HG02678 (cell line): ENCODE data around the gene ACSM5.

Source experiments
- ATAC-seq: cut with Tn5 transposase; IDR thresholded peaks from one replicate; pipeline ENCODE4 v1.9.1; 2021; ENCODE audit warnings: mild to moderate bottlenecking, moderate library complexity; ENCODE audit not compliant: unreplicated experiment

The ACSM5 gene

GRCh38 chr16:20409398-20410120 is at the start of gene ACSM5:
Gene ACSM5, plus strand, starts transcription at chr16:20409534. Its CDS starts 1,951 bp downstream, at chr16:20411485.
- ATAC-seq, result no peak

- ATAC-seq, result no peak
These were observed 49.3 kb upstream of the ACSM5 start for GRCh38 chr16:20359997-20360396.

GRCh38 chr16:20363191-20363590 is 46.1 kb upstream of the ACSM5 start:
- no peak for ATAC-seq

GRCh38 chr16:20364051-20364450 is 45.3 kb upstream of the ACSM5 start:
- no peak for ATAC-seq

DNA sequence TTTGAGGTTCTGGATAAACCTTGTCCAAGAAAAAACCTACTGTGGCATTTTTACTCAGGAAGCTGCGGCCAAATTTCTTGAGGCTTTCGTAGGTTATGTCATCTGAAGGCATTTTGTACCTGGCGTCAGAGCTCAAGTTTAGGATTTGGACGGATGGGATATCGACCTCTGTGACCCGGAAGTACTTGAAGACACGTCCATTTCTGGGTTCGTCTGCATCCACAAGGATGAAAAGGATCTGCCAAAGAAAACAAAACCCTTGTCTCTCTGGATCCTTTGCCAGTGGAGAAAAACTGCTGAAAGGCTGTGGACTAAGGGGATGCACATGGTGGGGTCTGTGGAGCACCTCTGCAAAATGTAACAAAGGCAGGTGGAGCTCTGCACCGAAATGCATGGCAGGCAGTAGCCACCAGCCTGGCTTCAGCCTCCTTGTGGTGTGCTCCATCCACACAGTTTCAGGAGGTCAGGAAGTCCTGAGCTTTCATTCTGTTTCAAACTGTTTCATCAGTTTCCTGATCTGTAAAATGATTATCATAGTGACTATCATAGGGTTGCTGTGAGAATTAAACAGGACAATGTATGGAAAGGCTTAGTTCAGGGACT is 39.8 kb upstream of the ACSM5 start:
- no peak for ATAC-seq

- ATAC-seq, result no peak
These were observed 36.6 kb upstream of the ACSM5 start for GRCh38 chr16:20372701-20373100.

DNA sequence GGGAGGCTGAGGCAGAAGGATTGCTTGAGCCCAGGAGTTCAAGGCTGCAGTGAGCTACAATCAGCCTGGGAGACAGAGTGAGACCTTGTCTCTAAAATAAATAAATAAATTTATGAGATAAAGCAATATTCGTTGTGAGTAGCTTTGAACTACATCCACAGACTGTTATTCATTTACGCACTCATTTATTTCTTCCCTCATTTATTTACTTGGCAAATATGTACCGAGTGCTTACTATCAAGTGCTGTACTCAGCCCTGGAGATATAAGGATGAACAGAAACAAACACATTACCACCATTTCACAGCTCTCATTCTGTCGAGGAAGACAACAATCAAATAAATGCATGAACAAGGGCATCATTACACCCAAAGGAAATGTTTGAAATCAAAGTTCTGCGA is 32.2 kb upstream of the ACSM5 start:
- ATAC-seq, result no peak

- no peak for ATAC-seq
These were observed 28.6 kb upstream of the ACSM5 start for GRCh38 chr16:20380782-20381181.

GRCh38 chr16:20382202-20382948 is 27.0 kb upstream of the ACSM5 start:
- no peak for ATAC-seq

GRCh38 chr16:20383106-20384029 is 26.0 kb upstream of the ACSM5 start:
- no peak for ATAC-seq

DNA sequence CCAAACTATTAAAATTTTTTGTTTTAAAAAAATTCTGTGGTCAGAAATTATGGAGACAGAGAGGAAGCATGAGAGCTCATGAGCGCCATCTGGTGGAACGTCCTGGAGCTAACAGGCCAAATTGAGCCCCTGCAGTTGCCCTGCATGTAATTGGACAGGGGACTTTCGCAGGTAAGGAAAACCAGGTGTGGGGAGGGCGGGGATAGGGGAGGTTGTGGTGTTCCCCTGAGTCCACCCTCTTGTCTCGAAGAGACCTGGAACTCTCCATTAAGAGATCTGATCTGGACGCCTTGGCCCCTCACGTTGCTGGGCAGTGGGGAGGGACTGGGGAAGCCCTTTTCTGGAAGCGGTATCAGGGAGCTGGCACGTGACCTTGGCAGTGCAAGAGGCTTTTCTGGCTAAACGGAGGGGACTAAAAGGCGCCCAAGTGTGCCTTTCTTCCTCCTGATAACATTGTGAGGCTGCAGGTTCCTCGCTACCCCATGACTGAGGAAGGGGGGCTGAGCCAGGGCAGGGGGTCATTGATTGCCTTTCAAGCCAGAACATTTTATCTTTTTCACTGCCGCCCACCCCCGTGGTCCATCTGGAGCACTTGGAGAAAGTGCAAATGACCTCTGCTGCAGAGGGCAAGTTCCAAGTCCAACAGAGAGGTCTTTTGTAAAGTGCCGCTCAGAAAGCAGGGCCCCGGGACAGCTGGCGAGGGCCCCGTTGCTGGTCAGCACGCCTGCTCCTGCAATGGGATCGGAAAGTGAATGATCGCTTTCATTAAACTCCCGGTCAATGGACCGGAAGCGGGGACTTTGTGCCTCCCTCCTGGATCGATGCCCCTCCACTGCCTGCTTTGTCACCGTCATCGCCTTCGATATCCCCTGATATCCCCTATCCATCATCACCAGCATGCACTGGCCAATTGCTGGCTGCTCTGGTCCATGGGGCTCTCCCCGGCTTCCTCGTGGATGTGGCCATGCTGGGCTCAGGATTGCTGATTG is 23.2 kb upstream of the ACSM5 start:
- ATAC-seq, result no peak

- no peak for ATAC-seq
These were observed 21.4 kb upstream of the ACSM5 start for GRCh38 chr16:20387978-20388377.

- ATAC-seq, result no peak
These were observed 20.5 kb upstream of the ACSM5 start for GRCh38 chr16:20388854-20389253.

- ATAC-seq, result no peak
These were observed 18.3 kb upstream of the ACSM5 start for GRCh38 chr16:20391045-20391444.

GRCh38 chr16:20393801-20394577 is 15.3 kb upstream of the ACSM5 start:
- ATAC-seq, result no peak

GRCh38 chr16:20395946-20396345 is 13.4 kb upstream of the ACSM5 start:
- no peak for ATAC-seq

DNA sequence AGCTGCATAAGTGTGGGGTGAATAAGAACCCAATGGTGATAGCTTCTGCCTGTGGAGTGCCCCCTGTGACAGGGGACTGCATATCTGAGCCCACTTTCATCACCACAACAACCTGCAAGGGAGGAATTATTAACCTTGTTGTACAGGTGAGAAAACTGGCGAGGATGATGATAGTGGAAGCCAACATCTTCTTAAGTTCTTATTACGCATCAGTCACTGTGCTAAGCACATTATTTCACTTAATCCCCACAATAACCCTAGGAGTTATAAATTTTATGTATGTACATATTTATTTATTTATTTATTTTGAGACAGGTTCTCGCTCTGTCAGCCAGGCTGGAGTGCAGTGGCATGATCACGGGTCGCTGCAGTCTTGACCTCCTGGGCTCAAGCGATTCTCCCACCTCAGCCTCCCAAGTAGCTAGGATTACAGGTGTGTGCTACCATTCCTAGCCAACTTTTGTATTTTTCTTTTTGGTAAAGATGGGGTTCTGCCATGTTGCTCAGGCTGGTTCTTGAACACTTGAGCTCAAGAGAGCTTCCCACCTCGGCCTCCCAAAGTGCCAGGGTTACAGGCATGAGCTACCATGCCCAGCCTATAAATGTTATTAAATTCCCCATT is 12.4 kb upstream of the ACSM5 start:
- ATAC-seq, result no peak

- ATAC-seq, result no peak
These were observed 11.8 kb upstream of the ACSM5 start for GRCh38 chr16:20397468-20398074.
